K562 (cell line): Measurements from ENCODE around the gene PTPN7.

Source experiments
- EP300 ChIP-seq: IDR thresholded peaks from 2 replicates; pipeline ENCODE4 v1.6.1; 2012; ENCODE audit warnings: low read length, improper control_type of control experiment
- NFIC ChIP-seq: fragments of 450-650 bp; IDR thresholded peaks from 2 replicates; pipeline ENCODE4 v1.6.1; 2017; ENCODE audit warnings: mild to moderate bottlenecking, inconsistent platforms
- POLR2A ChIP-seq: fragments of 450-650 bp; conservative IDR thresholded peaks from 2 replicates; pipeline ENCODE4 v1.6.1; 2016
- POLR2G ChIP-seq: fragments of 200-400 bp; formaldehyde crosslinking; IDR thresholded peaks from 2 replicates; pipeline ENCODE4 v1.6.1; 2017; ENCODE audit warnings: low read depth, mild to moderate bottlenecking, antibody characterized with exemption, low read length, moderate library complexity
- PTBP1 ChIP-seq: fragments of 200-400 bp; formaldehyde crosslinking; IDR thresholded peaks from 2 replicates; pipeline ENCODE4 v1.6.1; 2017; ENCODE audit warnings: low read depth, low read length
- ZNF507 ChIP-seq: conservative IDR thresholded peaks from 2 replicates; pipeline ENCODE4 v1.6.1; 2017; ENCODE audit warnings: missing genetic modification characterization, missing compliant biosample characterization
- TF ChIP-seq, protein P1 (sequence below), 3 experiments: IDR thresholded peaks in 2 of 3; conservative IDR thresholded peaks in 1 of 3; 2 replicates each; pipeline ENCODE4 v1.5.1; 2011 to 2012; ENCODE audit warnings: low read length in 3 of 3, mild to moderate bottlenecking in 3 of 3, control low read depth in 2 of 3, improper control_type of control experiment in 1 of 3, inconsistent platforms in 1 of 3, low read depth in 1 of 3, mixed read lengths in 1 of 3, moderate library complexity in 1 of 3; ENCODE audit not compliant: insufficient read depth in 2 of 3
- TF ChIP-seq, protein P2 (sequence below): fragments of 450-650 bp; IDR thresholded peaks from 2 replicates; pipeline ENCODE4 v1.6.1; 2016

DNA sequence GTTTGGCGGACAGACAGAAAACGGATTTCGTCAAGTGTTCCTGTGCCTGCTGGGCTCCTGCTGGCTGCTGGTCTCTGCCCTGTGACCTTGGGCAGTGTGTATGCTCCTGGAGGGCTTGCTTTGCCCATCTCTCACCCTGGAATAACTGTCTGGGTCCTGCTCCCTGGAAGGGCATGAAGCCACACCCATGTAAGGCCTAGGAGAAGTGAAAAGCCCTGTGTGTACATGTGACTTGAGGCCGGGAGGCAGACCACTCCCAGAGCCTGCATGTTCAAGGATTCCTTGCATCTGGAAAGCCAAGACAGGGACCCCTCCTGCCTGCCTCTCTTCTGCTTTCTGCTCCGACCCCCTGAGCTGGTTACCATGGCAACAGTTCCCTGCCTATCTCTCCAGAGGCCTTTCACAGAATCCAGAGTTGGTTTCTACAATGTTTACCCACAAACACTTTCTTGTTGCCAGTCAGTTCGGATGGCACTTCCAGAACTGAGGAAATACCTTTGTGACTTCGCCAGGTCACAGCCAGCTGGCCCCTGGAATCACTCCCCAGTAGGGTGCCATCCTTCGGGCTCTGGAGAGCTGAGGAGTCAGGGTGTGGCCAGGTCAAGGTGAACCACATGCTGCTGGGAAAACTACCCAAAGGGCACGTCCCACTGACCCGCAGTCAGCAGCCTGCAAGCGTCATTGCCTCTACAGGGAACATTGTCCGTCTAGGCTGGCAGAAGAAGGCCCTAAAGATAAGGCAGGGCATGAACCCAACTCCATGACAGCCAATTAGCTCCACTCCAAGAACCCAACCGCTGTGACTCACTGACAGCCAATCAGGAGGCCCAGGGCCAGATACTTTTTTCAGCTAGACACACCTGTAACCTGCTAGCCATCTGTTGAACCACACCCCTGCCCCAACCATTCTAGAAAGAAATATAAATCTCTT is 52.3 kb downstream of the PTPN7 start:
- TF ChIP-seq NFIC (no peak), POLR2G (no peak), EP300 (no peak), PTBP1 (no peak), ZNF507 (tag) (no peak), POLR2A (no peak)
- TF ChIP-seq, protein P1, sequence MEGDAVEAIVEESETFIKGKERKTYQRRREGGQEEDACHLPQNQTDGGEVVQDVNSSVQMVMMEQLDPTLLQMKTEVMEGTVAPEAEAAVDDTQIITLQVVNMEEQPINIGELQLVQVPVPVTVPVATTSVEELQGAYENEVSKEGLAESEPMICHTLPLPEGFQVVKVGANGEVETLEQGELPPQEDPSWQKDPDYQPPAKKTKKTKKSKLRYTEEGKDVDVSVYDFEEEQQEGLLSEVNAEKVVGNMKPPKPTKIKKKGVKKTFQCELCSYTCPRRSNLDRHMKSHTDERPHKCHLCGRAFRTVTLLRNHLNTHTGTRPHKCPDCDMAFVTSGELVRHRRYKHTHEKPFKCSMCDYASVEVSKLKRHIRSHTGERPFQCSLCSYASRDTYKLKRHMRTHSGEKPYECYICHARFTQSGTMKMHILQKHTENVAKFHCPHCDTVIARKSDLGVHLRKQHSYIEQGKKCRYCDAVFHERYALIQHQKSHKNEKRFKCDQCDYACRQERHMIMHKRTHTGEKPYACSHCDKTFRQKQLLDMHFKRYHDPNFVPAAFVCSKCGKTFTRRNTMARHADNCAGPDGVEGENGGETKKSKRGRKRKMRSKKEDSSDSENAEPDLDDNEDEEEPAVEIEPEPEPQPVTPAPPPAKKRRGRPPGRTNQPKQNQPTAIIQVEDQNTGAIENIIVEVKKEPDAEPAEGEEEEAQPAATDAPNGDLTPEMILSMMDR (IDR thresholded peaks at IDR 0.05 in 2 of 3, conservative IDR thresholded peaks at IDR 0.05 in 1 of 3; ENCODE audit: insufficient read depth in 2 of 3, low read depth in 1 of 3, low read length in 3 of 3): no peak
- TF ChIP-seq, protein P2, sequence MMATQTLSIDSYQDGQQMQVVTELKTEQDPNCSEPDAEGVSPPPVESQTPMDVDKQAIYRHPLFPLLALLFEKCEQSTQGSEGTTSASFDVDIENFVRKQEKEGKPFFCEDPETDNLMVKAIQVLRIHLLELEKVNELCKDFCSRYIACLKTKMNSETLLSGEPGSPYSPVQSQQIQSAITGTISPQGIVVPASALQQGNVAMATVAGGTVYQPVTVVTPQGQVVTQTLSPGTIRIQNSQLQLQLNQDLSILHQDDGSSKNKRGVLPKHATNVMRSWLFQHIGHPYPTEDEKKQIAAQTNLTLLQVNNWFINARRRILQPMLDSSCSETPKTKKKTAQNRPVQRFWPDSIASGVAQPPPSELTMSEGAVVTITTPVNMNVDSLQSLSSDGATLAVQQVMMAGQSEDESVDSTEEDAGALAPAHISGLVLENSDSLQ: no peak
